Adipocyte (in vitro differentiated cells): ENCODE measurements around the gene FAM171A2.
"Not testable (repeated sequence)": the region's sequence is repeated elsewhere in the genome, so short reads cannot be mapped to it uniquely, and the experiment has no call there.

ENCODE experiments used
- DNase-seq: peaks from one replicate; pipeline ENCODE4 v3.0.0-alpha.2; 2015; ENCODE audit warnings: low read depth
- H3K27me3 ChIP-seq: replicated peaks from 2 replicates; pipeline ENCODE4 v1.7.0; 2013; ENCODE audit warnings: mild to moderate bottlenecking, low read length, moderate library complexity; ENCODE audit not compliant: control insufficient read depth, insufficient read depth
- H3K36me3 ChIP-seq: 2 replicates; pipeline ENCODE4 v1.7.0; 2013; ENCODE audit warnings: low read length, mild to moderate bottlenecking, moderate library complexity; ENCODE audit not compliant: control insufficient read depth, insufficient read depth, severe bottlenecking
- H3K4me1 ChIP-seq: 2 replicates; pipeline ENCODE4 v1.7.0; 2013; ENCODE audit warnings: mild to moderate bottlenecking, low read length, moderate library complexity; ENCODE audit not compliant: control insufficient read depth, insufficient read depth
- H3K4me3 ChIP-seq: 2 replicates; pipeline ENCODE4 v1.7.0; 2013; ENCODE audit warnings: mild to moderate bottlenecking, low read length, moderate library complexity
- H3K9ac ChIP-seq: 2 replicates; pipeline ENCODE4 v1.7.0; 2013; ENCODE audit warnings: mild to moderate bottlenecking, low read length, moderate library complexity
- H3K9me3 ChIP-seq: 2 replicates; pipeline ENCODE4 v1.7.0; 2013; ENCODE audit warnings: mild to moderate bottlenecking, low read length, moderate library complexity; ENCODE audit not compliant: control insufficient read depth

Gene FAM171A2

GRCh38 chr17:44381810-44382305 lies 18.2 kb upstream of the FAM171A2 start:
- Histone ChIP-seq H3K27me3 (peaks cover 39% of the 10 kb centered on the region), H3K36me3 (no peaks in the 10 kb centered on the region)
- DNase-seq: no peak

DNA sequence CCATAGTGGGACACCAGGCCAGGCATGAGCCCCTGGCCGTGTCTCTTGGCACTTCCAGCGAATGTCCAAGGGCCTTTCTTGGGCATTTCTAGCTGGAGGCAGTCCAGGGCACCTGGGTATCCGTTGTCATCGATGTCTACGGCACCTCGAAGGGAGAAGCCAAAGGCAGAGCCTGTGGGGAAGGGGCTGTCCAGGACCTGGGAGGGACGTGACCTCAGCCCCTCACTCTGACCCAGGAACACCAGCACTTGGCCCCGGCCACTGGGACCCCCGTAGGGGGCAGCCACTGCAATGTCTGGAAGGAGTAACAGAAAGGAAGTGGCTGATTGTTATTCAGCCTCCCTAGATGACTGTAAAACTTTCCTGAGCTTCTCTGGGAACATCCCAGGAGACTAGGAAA lies 17.1 kb upstream of the FAM171A2 start:
- Histone ChIP-seq H3K36me3 (no peaks in the 10 kb centered on the region), H3K4me3 (no peak overlapping the region), H3K4me1 (peaks cover 5% of the 10 kb centered on the region), H3K27me3 (peaks cover 37% of the 10 kb centered on the region), H3K9me3 (no peaks in the 10 kb centered on the region), H3K9ac (no peak overlapping the region)
- DNase-seq: no peak

More at GRCh38 chr17:44381810-44382305, 18.2 kb upstream of the FAM171A2 start:
- H3K9ac ChIP-seq: no peak overlapping the region
- no peaks in the 10 kb centered on the region for H3K4me1 ChIP-seq
- H3K9me3 ChIP-seq: no peaks in the 10 kb centered on the region
- H3K4me3 ChIP-seq: no peak overlapping the region

GRCh38 chr17:44379887-44380286 lies 16.2 kb upstream of the FAM171A2 start:
- Histone ChIP-seq H3K9me3 (no peaks in the 10 kb centered on the region), H3K36me3 (no peaks in the 10 kb centered on the region), H3K27me3 (peaks cover 37% of the 10 kb centered on the region)

GRCh38 chr17:44378171-44378705 lies 14.6 kb upstream of the FAM171A2 start:
- Histone ChIP-seq H3K9ac (no peak overlapping the region), H3K9me3 (no peaks in the 10 kb centered on the region), H3K36me3 (no peaks in the 10 kb centered on the region), H3K4me1 (peaks cover 5% of the 10 kb centered on the region), H3K4me3 (no peak overlapping the region), H3K27me3 (peaks cover 24% of the 10 kb centered on the region)
- no peak for DNase-seq

More at GRCh38 chr17:44379887-44380286, 16.2 kb upstream of the FAM171A2 start:
- H3K4me3 ChIP-seq: no peak overlapping the region
- H3K4me1 ChIP-seq: peaks cover 5% of the 10 kb centered on the region
- DNase-seq: no peak
- H3K9ac ChIP-seq: no peak overlapping the region

DNA sequence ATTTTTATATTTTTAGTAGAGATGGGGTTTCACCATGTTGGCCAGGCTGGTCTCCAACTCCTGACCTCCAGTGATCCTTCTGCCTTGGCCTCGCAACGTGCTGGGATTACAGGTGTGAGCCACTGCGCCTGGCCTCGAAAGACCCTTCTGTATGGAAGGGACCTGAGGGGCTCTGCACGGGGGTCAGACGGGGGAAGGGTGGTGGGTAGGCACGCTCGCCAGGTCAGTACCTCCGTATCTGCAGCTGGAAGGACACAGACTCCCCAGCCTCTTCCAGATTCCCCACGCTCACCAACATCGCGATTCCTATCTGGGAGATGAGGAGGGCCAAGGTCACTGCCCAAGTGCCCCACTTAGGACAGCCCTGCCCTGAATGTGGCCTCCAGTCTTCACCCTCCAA lies 13.1 kb upstream of the FAM171A2 start:
- no peaks in the 10 kb centered on the region for H3K9me3 ChIP-seq
- H3K4me1 ChIP-seq: peaks cover 5% of the 10 kb centered on the region
- no peak overlapping the region for H3K9ac ChIP-seq
- H3K4me3 ChIP-seq: no peak overlapping the region
- H3K36me3 ChIP-seq: no peaks in the 10 kb centered on the region
- H3K27me3 ChIP-seq: peaks cover 25% of the 10 kb centered on the region
- no peak for DNase-seq

- H3K9ac ChIP-seq: no peak overlapping the region
- peaks cover 31% of the 10 kb centered on the region for H3K27me3 ChIP-seq
- peak; percentile 35 for DNase-seq
- peaks cover 5% of the 10 kb centered on the region for H3K4me1 ChIP-seq
- no peaks in the 10 kb centered on the region for H3K9me3 ChIP-seq
- no peaks in the 10 kb centered on the region for H3K36me3 ChIP-seq
- no peak overlapping the region for H3K4me3 ChIP-seq
Measured at GRCh38 chr17:44376124-44376523, 12.5 kb upstream of the FAM171A2 start.

GRCh38 chr17:44375196-44376017 lies 11.8 kb upstream of the FAM171A2 start:
- Histone ChIP-seq H3K36me3 (no peaks in the 10 kb centered on the region), H3K9ac (no peak overlapping the region), H3K4me1 (peaks cover 5% of the 10 kb centered on the region), H3K4me3 (no peak overlapping the region), H3K9me3 (no peaks in the 10 kb centered on the region), H3K27me3 (peaks cover 32% of the 10 kb centered on the region)
- DNase-seq: no peak

DNA sequence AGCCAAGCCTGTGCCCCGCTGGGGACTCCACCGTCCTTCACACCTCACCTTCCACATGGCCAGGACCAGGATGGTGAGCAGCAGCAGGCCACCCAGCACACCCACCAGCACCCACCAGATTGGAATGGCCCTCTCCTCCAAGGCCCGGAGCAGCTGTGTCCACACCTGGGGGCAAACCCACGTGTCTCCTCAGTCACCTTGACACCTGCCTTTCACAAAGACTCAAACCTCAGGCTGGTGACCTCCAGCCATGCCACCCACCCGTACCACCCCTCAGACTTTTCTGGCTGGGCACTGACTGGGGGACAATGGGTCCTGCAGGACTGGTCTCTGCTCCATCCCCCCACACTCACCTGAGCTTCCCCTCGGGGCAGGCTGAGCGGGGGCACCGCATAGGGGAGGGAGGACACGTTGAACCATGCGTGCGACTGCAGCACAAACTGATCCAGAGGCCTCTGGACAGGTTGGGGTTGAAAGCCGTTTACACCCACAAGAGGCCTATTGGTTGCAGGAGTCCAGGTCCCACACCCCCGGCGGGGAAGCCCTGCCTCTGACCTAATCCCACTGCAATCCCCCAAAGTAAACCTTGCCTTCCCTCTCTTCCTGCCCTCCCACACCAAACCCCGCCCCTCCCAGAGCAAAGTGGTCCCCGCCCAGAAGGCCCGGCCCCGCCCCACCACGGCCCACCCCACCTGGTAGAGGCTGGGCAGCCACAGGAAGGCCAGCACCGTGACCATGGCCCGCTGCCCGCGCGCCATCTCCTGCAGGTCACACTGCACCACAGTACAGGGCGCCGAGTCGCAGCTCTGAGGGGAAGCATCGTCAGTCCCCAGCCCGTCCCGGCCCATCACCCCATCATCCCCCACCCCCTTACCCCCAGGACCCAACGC lies 10.9 kb upstream of the FAM171A2 start:
- no peaks in the 10 kb centered on the region for H3K9me3 ChIP-seq
- H3K27me3 ChIP-seq: peaks cover 29% of the 10 kb centered on the region
- H3K9ac ChIP-seq: no peak overlapping the region
- no peak for DNase-seq
- peaks cover 5% of the 10 kb centered on the region for H3K4me1 ChIP-seq
- no peaks in the 10 kb centered on the region for H3K36me3 ChIP-seq
- H3K4me3 ChIP-seq: no peak overlapping the region

GRCh38 chr17:44372036-44372435 lies 8.4 kb upstream of the FAM171A2 start:
- Histone ChIP-seq H3K36me3 (no peaks in the 10 kb centered on the region), H3K27me3 (peaks cover 31% of the 10 kb centered on the region), H3K4me3 (no peak overlapping the region), H3K4me1 (peaks cover 5% of the 10 kb centered on the region), H3K9me3 (no peaks in the 10 kb centered on the region), H3K9ac (no peak overlapping the region)
- DNase-seq: no peak

GRCh38 chr17:44369414-44370023 lies 5.9 kb upstream of the FAM171A2 start:
- H3K9ac ChIP-seq, H3K36me3 ChIP-seq, H3K9me3 ChIP-seq, H3K4me1 ChIP-seq, H3K4me3 ChIP-seq, DNase-seq: not testable (repeated sequence)
- H3K27me3 ChIP-seq: peaks cover 32% of the 10 kb centered on the region
